Mammary epithelial cell (primary cell): ENCODE results near the gene SLC50A1.
"Not testable (repeated sequence)": the region's sequence is repeated elsewhere in the genome, so short reads cannot be mapped to it uniquely, and the experiment has no call there.

Experiments
- CTCF ChIP-seq, 2 donors: IDR thresholded peaks in 1 of 2; conservative IDR thresholded peaks in 1 of 2; 2 replicates each; pipeline ENCODE4 v1.5.1; 2011 to 2012; ENCODE audit warnings: inconsistent platforms in 2 of 2, low read length in 2 of 2, mild to moderate bottlenecking in 2 of 2, control low read depth in 1 of 2, low read depth in 1 of 2; ENCODE audit not compliant: insufficient read depth in 1 of 2; ENCODE audit errors: extremely low read depth in 1 of 2
- EZH2 ChIP-seq: IDR thresholded peaks from 2 replicates; pipeline ENCODE4 v1.6.1; 2012; ENCODE audit warnings: low read length, inconsistent platforms, borderline replicate concordance

GRCh38 chr1:155155996-155156643 is 20.5 kb downstream of the SLC50A1 start:
- not testable (repeated sequence) for TF ChIP-seq CTCF (conservative IDR thresholded peaks at IDR 0.05 in 1 of 2, IDR thresholded peaks at IDR 0.05 in 1 of 2; ENCODE audit: extremely low read depth in 1 of 2, insufficient read depth in 1 of 2, low read depth in 1 of 2, low read length in 2 of 2); EZH2
